ENCODE measurements around the gene HERC6.

HERC6 gene

GRCh38 chr4:88481537-88481936 lies 102.9 kb downstream of the HERC6 start:
- ChIA-PET POLR2A (no interaction called here), CTCF (interaction anchor here (0.9 kb wide), 1 partner anchor 34 kb away, joined by 4 read pairs; no protein-coding TSS in a partner anchor)
- no peaks in the 10 kb centered on the region for H3K4me1 ChIP-seq (ENCODE audit: control insufficient read depth, insufficient read depth, low read length)

GRCh38 chr4:88489100-88489761 lies 110.6 kb downstream of the HERC6 start:
- POLR2A ChIA-PET = no interaction called here
- H3K4me3 ChIP-seq (ENCODE audit: low read depth, low read length) = no peak overlapping the region
- TF ChIP-seq ZSCAN16 (tag by site-specific recombination; IDR thresholded peaks at IDR 0.05) (no peak), ZNF600 (tag by site-specific recombination; IDR thresholded peaks at IDR 0.05) (no peak), WT1 (tag by site-specific recombination; IDR thresholded peaks at IDR 0.05) (no peak), ZNF549 (tag by site-specific recombination; IDR thresholded peaks at IDR 0.05) (no peak), ZNF175 (tag by site-specific recombination; IDR thresholded peaks at IDR 0.05) (no peak), GLI2 (tag by site-specific recombination; IDR thresholded peaks at IDR 0.05; ENCODE audit: borderline replicate concordance, low read depth) (no peak), ZNF473 (tag by site-specific recombination; IDR thresholded peaks at IDR 0.05) (no peak), ZBTB8A (tag by site-specific recombination; IDR thresholded peaks at IDR 0.05) (no peak), ZBTB17 (tag by site-specific recombination; IDR thresholded peaks at IDR 0.05) (no peak), ZEB2 (tag by site-specific recombination; IDR thresholded peaks at IDR 0.05) (no peak), KLF16 (tag by site-specific recombination; IDR thresholded peaks at IDR 0.05) (no peak), ZBTB1 (tag by site-specific recombination; IDR thresholded peaks at IDR 0.05) (no peak), YY2 (tag by site-specific recombination; IDR thresholded peaks at IDR 0.05) (no peak)
- TF ChIP-seq, protein P1, sequence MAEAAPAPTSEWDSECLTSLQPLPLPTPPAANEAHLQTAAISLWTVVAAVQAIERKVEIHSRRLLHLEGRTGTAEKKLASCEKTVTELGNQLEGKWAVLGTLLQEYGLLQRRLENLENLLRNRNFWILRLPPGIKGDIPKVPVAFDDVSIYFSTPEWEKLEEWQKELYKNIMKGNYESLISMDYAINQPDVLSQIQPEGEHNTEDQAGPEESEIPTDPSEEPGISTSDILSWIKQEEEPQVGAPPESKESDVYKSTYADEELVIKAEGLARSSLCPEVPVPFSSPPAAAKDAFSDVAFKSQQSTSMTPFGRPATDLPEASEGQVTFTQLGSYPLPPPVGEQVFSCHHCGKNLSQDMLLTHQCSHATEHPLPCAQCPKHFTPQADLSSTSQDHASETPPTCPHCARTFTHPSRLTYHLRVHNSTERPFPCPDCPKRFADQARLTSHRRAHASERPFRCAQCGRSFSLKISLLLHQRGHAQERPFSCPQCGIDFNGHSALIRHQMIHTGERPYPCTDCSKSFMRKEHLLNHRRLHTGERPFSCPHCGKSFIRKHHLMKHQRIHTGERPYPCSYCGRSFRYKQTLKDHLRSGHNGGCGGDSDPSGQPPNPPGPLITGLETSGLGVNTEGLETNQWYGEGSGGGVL (tag by site-specific recombination; IDR thresholded peaks at IDR 0.05) = no peak
- TF ChIP-seq, protein P2, sequence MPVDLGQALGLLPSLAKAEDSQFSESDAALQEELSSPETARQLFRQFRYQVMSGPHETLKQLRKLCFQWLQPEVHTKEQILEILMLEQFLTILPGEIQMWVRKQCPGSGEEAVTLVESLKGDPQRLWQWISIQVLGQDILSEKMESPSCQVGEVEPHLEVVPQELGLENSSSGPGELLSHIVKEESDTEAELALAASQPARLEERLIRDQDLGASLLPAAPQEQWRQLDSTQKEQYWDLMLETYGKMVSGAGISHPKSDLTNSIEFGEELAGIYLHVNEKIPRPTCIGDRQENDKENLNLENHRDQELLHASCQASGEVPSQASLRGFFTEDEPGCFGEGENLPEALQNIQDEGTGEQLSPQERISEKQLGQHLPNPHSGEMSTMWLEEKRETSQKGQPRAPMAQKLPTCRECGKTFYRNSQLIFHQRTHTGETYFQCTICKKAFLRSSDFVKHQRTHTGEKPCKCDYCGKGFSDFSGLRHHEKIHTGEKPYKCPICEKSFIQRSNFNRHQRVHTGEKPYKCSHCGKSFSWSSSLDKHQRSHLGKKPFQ (tag by site-specific recombination; IDR thresholded peaks at IDR 0.05) = no peak
- H3K36me3 ChIP-seq (ENCODE audit: control insufficient read depth in 2 of 2, insufficient read depth in 1 of 2, low read length in 2 of 2) = peaks cover 0 to 56% of the 10 kb centered on the region in 2 experiments; a peak in 2 of 3 replicates
- H3K27ac ChIP-seq (ENCODE audit: extremely low read depth, low read depth, low read length) = no peak overlapping the region
- CTCF ChIA-PET = no interaction called here
- no peaks in the 10 kb centered on the region for H3K9me3 ChIP-seq (ENCODE audit: control insufficient read depth, insufficient read depth, low read depth, low read length)
- H3K4me1 ChIP-seq (ENCODE audit: control insufficient read depth, insufficient read depth, low read length) = no peaks in the 10 kb centered on the region

More at GRCh38 chr4:88481537-88481936, 102.9 kb downstream of the HERC6 start:
- Histone ChIP-seq H3K4me3 (ENCODE audit: low read depth, low read length) (no peak overlapping the region), H3K27ac (ENCODE audit: extremely low read depth, low read depth, low read length) (no peak overlapping the region), H3K36me3 (ENCODE audit: control insufficient read depth in 2 of 2, insufficient read depth in 1 of 2, low read length in 2 of 2) (peaks cover 0 to 16% of the 10 kb centered on the region in 2 experiments; a peak in 2 of 3 replicates), H3K9me3 (ENCODE audit: control insufficient read depth, insufficient read depth, low read depth, low read length) (no peaks in the 10 kb centered on the region)
- TF ChIP-seq BCL6B (tag by site-specific recombination; IDR thresholded peaks at IDR 0.05) (no peak), ZSCAN30 (tag by site-specific recombination; IDR thresholded peaks at IDR 0.05) (no peak), ZNF274 (IDR thresholded peaks at IDR 0.05; ENCODE audit: low read length) (no peak), ZNF274 (tag by site-specific recombination; IDR thresholded peaks at IDR 0.05; ENCODE audit: borderline replicate concordance) (no peak), ZXDB (tag by site-specific recombination; IDR thresholded peaks at IDR 0.05) (no peak)
- TF ChIP-seq, protein P3, sequence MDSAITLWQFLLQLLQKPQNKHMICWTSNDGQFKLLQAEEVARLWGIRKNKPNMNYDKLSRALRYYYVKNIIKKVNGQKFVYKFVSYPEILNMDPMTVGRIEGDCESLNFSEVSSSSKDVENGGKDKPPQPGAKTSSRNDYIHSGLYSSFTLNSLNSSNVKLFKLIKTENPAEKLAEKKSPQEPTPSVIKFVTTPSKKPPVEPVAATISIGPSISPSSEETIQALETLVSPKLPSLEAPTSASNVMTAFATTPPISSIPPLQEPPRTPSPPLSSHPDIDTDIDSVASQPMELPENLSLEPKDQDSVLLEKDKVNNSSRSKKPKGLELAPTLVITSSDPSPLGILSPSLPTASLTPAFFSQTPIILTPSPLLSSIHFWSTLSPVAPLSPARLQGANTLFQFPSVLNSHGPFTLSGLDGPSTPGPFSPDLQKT (IDR thresholded peaks at IDR 0.05; ENCODE audit: borderline replicate concordance, low read depth, low read length) = no peak

Data from HEK293 (cell line).